Liver (tissue), 3 donors: Measurements from ENCODE around the gene OSBPL5.

ENCODE experiments used
- RAD21 ChIP-seq, 2 donors: IDR thresholded peaks; 2 replicates each; pipeline ENCODE4 v1.6.1; 2016; ENCODE audit warnings: antibody characterized with exemption in 2 of 2, mild to moderate bottlenecking in 2 of 2
- TF ChIP-seq, protein P1 (sequence below): fragments of 150-350 bp; IDR thresholded peaks from 2 replicates; pipeline ENCODE4 v1.5.1; 2017; ENCODE audit warnings: improper control_type of control experiment, low read depth, low read length; ENCODE audit not compliant: missing input control
- donor health status: healthy.
- donor health status: healthy.

DNA sequence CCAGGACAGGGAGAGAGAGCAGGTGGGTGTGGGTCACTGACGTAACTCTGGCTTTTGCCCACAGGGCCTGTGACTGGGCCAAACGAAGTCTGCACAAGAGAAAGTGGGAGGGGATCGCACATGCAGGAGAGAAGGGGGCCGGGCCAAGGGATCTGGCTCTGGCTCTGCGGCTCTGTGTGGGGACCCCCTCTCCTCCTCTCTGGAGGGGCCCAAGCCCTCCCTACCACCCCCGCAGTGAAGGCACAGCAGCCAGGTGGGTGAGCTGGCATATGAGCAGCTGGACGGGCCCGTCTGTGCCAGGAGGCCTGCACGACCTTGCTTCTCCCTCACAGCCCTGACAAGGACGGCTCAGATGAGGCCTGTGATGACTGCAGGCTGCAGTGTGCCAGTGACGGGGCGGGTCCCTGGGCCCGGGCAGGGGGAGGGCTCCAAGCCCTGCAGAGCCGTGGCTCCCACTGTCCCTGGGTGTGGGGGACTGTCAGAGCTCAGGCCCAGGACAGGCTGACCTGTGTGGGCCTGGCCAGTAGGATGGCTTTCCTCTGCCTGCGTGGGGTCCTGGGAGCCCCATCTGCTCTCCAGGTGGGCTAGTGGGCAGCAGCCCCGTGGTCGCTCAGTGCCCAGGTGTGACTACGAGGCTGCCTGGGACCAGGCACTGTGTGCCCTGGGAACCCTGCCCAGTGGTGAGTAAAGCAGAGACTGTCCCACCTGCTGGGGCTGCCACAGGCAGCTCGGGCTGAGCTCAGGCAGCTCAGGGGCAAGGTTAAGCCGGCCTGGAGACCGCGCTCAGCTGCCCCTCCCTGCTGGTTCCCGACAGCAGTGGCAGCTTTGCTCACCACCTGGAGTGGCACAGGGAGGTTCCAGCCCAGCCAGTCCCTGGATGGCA lies 31.3 kb upstream of the OSBPL5 start:
- TF ChIP-seq, protein P1, sequence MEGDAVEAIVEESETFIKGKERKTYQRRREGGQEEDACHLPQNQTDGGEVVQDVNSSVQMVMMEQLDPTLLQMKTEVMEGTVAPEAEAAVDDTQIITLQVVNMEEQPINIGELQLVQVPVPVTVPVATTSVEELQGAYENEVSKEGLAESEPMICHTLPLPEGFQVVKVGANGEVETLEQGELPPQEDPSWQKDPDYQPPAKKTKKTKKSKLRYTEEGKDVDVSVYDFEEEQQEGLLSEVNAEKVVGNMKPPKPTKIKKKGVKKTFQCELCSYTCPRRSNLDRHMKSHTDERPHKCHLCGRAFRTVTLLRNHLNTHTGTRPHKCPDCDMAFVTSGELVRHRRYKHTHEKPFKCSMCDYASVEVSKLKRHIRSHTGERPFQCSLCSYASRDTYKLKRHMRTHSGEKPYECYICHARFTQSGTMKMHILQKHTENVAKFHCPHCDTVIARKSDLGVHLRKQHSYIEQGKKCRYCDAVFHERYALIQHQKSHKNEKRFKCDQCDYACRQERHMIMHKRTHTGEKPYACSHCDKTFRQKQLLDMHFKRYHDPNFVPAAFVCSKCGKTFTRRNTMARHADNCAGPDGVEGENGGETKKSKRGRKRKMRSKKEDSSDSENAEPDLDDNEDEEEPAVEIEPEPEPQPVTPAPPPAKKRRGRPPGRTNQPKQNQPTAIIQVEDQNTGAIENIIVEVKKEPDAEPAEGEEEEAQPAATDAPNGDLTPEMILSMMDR: no peak
- no peak for TF ChIP-seq RAD21 (IDR thresholded peaks at IDR 0.05)
